GM19035 (cell line): Measurements from ENCODE around the gene ULK3.

Experiments
- ATAC-seq: cut with Tn5 transposase; IDR thresholded peaks from one replicate; pipeline ENCODE4 v1.9.1; 2021; ENCODE audit not compliant: unreplicated experiment

Gene ULK3

GRCh38 chr15:74841891-74842373 is 1.0 kb downstream of the ULK3 start:
- no peak for ATAC-seq

- no peak for ATAC-seq
These were observed 1.8 kb downstream of the ULK3 start for GRCh38 chr15:74840851-74841775.

- ATAC-seq = no peak
These were observed 3.2 kb downstream of the ULK3 start for GRCh38 chr15:74839526-74840395.

- no peak for ATAC-seq
These were observed 4.0 kb downstream of the ULK3 start for GRCh38 chr15:74838746-74839525.

- ATAC-seq = no peak
These were observed 4.8 kb downstream of the ULK3 start for GRCh38 chr15:74838137-74838516.

- no peak for ATAC-seq
These were observed 5.3 kb downstream of the ULK3 start for GRCh38 chr15:74837482-74838136.

GRCh38 chr15:74836846-74837245 is 6.1 kb downstream of the ULK3 start:
- ATAC-seq = no peak

- no peak for ATAC-seq
These were observed 7.6 kb downstream of the ULK3 start for GRCh38 chr15:74835312-74835823.

GRCh38 chr15:74833376-74834107 is 9.4 kb downstream of the ULK3 start:
- ATAC-seq = no peak

GRCh38 chr15:74832826-74833225 is 10.1 kb downstream of the ULK3 start:
- ATAC-seq = no peak

GRCh38 chr15:74831813-74832495 is 11.0 kb downstream of the ULK3 start:
- ATAC-seq = no peak

- no peak for ATAC-seq
These were observed 12.1 kb downstream of the ULK3 start for GRCh38 chr15:74830868-74831267.

GRCh38 chr15:74829991-74830390 is 13.0 kb downstream of the ULK3 start:
- ATAC-seq = no peak

GRCh38 chr15:74829486-74829885 is 13.5 kb downstream of the ULK3 start:
- no peak for ATAC-seq

- ATAC-seq = no peak
These were observed 14.1 kb downstream of the ULK3 start for GRCh38 chr15:74828835-74829234.

GRCh38 chr15:74827614-74828013 is 15.3 kb downstream of the ULK3 start:
- ATAC-seq = no peak

- ATAC-seq = no peak
These were observed 16.0 kb downstream of the ULK3 start for GRCh38 chr15:74826921-74827320.

GRCh38 chr15:74826364-74826819 is 16.6 kb downstream of the ULK3 start, which contains the start of gene CPLX3:
Gene CPLX3, plus strand, starts transcription at chr15:74826627. Its CDS starts 77 bp downstream, at chr15:74826704.
- no peak for ATAC-seq

GRCh38 chr15:74825866-74826265 is 17.1 kb downstream of the ULK3 start:
- no peak for ATAC-seq
